ENCODE results near the gene USP53. TPM values are rescaled to one million over a fixed set of nuclear protein-coding genes. Genes with fewer than 3 reads are reported as not detected.
"Not testable (repeated sequence)": the region's sequence is repeated elsewhere in the genome, so short reads cannot be mapped to it uniquely, and the experiment has no call there.

Gene USP53
- total RNA-seq, result 10 to 100 TPM; 11.3 to 12.6 TPM

DNA sequence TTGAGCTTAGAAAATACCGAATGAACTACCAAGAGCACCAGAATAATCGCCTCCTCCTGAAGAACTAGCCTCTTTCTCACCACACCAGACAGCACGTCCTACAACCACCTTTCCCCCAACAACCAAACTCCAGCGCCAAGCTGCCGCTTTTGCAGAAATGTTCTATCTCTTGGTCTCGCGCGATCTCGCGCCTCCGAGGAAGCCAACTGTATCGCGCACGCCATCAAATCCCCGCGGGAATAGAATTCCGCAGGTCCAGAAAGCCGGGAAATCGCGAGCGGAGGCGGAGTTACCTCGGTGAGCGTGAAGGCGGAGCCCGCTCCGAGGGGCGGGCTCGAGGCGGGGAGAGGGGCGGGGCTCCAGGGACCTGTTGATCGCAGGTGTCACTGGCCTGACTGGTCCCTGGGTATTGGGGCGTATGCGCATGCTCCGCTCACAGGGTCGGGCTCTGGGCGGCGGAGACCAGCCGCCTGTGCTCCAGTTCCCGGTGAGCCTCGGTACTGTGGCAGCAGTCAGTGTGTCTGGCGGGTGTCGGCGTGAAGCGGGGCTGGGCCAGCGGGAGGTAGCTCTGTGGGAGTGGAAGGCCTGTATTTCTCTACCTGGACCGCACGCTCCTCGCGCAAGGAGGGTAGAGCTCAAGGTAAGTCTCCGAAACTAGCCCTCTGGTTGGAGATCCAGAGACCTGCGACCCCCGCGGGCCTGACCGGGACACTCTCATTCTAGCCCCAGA is at the start of gene USP53:
USP53 (plus strand) TSS at position 480 of the 730 bp plus-strand sequence. CDS start 27,047 bp downstream, outside the sequence.
- DNase-seq (peak; percentile 97), ATAC-seq (replicated peaks in 1 of 2) (peak; percentile 89 to 90)
- H3K4me1 Mint-ChIP-seq (ENCODE audit: low read depth), result peaks cover 47% of the 10 kb centered on the region
- H3K27me3 Mint-ChIP-seq (ENCODE audit: low read depth), result no peaks in the 10 kb centered on the region
- no peaks in the 10 kb centered on the region for H3K9me3 Mint-ChIP-seq
- peaks cover 1 to 3% of the 10 kb centered on the region in 2 donors for H3K36me3 Mint-ChIP-seq (ENCODE audit: insufficient read depth in 2 of 2)
- H3K4me3 Mint-ChIP-seq, result peak within 1 kb of the TSS; percentile 87 to 96
- H3K27ac Mint-ChIP-seq, result peak within 1 kb of the TSS; percentile 93

DNA sequence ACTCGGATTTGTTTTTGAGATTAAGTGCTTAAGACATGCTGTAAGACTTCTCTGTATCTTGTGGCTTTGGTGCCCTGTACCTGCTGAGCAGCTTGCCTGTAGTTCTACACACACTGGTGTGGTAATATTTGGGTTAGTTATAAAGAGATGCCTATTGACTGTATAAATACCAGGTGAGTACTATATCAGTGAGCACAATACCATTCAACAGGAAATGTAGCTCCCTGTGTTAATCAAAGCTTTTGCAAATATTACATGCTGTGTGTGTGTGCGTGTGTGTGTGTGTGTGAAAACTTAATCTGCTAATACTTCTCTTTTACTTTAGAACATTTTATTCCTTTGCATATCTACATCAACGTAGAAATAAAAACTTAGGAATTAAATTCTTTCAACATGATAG is 46.7 kb upstream of the USP53 start:
- no peaks in the 10 kb centered on the region for H3K4me1 Mint-ChIP-seq (ENCODE audit: low read depth)
- H3K27ac Mint-ChIP-seq, result no peak overlapping the region
- H3K4me3 Mint-ChIP-seq, result no peak overlapping the region
- no peak for DNase-seq
- H3K9me3 Mint-ChIP-seq, result peaks cover 0 to 3% of the 10 kb centered on the region in 2 donors
- peaks cover 13% of the 10 kb centered on the region for H3K27me3 Mint-ChIP-seq (ENCODE audit: low read depth)
- no peaks in the 10 kb centered on the region for H3K36me3 Mint-ChIP-seq (ENCODE audit: insufficient read depth in 2 of 2)
- ATAC-seq (replicated peaks in 1 of 2), result no peak

DNA sequence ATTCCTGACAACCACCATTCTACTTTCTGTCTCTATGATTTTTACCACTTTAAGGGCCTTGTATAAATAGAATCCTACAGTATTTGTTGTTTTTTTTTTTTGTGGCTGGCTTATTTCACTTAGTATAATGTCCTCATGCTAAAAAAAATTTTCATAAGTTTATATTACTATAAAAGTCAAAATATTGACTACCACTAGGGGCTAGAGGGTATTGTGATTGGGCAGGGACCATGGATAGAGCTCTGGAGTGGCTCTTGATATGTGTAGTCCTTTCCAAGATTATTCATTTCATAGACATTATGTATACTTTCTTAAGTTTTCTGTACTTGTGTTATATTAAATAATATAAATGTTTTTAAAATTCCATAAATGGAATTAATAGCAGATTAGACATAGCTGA is 42.3 kb upstream of the USP53 start:
- no peak overlapping the region for H3K4me3 Mint-ChIP-seq
- H3K4me1 Mint-ChIP-seq (ENCODE audit: low read depth), result peaks cover 8% of the 10 kb centered on the region
- no peak overlapping the region for H3K27ac Mint-ChIP-seq
- ATAC-seq (replicated peaks in 1 of 2) (no peak), DNase-seq (no peak)
- H3K36me3 Mint-ChIP-seq (ENCODE audit: insufficient read depth in 2 of 2), result no peaks in the 10 kb centered on the region
- no peaks in the 10 kb centered on the region for H3K27me3 Mint-ChIP-seq (ENCODE audit: low read depth)
- H3K9me3 Mint-ChIP-seq, result peaks cover 0 to 3% of the 10 kb centered on the region in 2 donors

DNA sequence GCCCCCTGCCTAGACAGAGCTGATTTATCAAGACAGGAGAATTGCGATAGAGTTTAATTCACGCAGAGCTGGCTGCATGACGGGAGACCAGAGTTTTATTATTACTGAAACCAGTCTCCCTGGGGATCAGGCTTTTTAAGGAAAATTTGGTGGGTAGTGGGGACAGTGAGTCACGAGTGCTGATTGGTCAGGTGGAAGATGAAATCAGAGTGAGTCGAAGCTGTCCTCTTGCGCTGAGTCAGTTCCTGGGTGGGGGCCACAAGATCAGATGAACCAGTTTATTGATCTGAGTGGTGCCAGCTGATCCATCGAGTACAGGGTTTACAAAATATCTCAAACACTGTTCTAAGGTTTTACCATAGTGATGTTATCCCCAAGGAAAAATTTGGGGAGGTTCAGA is 40.3 kb upstream of the USP53 start:
- H3K4me3 Mint-ChIP-seq, result no peak overlapping the region
- peak in 1 of 2 donors; percentile 56 for ATAC-seq (replicated peaks in 1 of 2)
- no peak for DNase-seq

DNA sequence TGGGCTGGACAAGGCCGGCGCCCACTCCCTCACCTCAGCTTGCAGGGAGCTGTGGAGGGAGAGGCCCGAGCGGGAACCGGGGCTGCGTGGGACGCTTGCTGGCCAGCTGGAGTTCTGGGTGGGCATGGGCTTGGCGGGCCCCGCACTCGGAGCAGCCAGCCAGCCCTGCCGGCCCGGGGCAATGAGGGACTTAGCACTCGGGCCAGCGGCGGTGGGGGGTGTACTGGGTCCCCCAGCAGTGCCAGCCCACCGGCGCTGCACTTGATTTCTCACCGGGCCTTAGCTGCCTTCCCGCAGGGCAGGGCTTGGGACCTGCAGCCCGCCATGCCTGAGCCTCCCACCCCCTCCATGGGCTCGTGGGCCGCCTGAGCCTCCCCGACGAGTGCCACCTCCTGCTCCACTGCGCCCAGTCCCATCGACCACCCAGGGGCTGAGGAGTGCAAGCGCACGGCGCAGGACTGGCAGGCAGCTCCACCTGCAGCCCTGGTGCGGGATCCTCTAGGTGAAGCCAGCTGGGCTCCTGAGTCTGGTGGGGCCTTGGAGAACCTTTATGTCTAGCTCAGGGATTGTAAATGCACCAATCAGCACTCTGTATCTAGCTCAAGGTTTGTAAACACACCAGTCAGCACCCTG is 38.7 kb upstream of the USP53 start:
- H3K9me3 Mint-ChIP-seq; H3K36me3 Mint-ChIP-seq (ENCODE audit: insufficient read depth in 2 of 2); DNase-seq; H3K27ac Mint-ChIP-seq; H3K4me3 Mint-ChIP-seq; H3K4me1 Mint-ChIP-seq (ENCODE audit: low read depth); ATAC-seq (replicated peaks in 1 of 2): not testable (repeated sequence)
- peaks cover 15% of the 10 kb centered on the region for H3K27me3 Mint-ChIP-seq (ENCODE audit: low read depth)

More for the DNA sequence above, 40.3 kb upstream of the USP53 start:
- Mint-ChIP-seq H3K27me3 (ENCODE audit: low read depth) (peaks cover 3% of the 10 kb centered on the region), H3K36me3 (ENCODE audit: insufficient read depth in 2 of 2) (no peaks in the 10 kb centered on the region), H3K9me3 (no peaks in the 10 kb centered on the region), H3K27ac (no peak overlapping the region), H3K4me1 (ENCODE audit: low read depth) (peaks cover 8% of the 10 kb centered on the region)

DNA sequence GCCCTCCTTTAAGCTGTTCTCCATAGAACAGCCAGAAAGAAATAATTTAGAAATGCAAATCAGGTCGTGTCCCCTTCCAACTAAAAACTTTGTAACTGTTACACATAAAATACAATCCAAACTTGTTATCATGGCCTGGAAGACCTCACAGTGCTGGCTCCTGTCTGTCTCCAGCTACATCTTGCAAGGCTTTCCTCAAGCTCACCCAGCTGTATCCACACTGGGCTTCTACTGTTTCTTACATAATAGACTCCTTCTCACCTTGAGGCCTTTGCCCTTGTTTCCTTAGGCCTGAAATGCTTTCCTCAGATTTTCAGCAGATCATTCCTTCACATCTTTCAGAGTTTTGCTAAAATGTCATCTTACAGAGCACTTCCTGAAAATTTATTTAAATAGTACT is 33.5 kb upstream of the USP53 start:
- Mint-ChIP-seq H3K9me3 (no peaks in the 10 kb centered on the region), H3K4me3 (no peak overlapping the region), H3K36me3 (ENCODE audit: insufficient read depth in 2 of 2) (no peaks in the 10 kb centered on the region), H3K4me1 (ENCODE audit: low read depth) (no peaks in the 10 kb centered on the region), H3K27ac (no peak overlapping the region), H3K27me3 (ENCODE audit: low read depth) (peaks cover 19% of the 10 kb centered on the region)
- ATAC-seq (replicated peaks in 1 of 2), result no peak
- DNase-seq, result no peak

DNA sequence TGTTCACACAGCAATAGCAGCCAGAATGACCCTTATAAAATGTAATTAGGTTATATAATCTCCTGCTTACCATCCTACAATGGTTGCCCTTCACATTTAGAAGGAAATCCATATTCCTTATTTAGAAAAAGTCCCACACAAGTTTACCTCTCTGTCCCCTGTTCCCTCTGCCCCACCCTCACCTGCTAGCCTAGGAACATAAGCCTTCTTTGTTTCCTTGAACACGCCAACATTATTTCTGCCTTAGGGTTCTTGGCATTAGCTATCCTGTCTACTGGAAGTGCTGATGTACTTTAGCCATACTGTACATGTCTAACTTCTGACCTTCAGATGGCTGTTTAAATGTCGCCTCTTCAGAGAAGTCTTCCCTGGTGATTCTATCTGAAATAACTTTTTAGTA is 28.4 kb upstream of the USP53 start:
- H3K4me1 Mint-ChIP-seq (ENCODE audit: low read depth), result no peaks in the 10 kb centered on the region
- H3K9me3 Mint-ChIP-seq, result no peaks in the 10 kb centered on the region
- H3K27me3 Mint-ChIP-seq (ENCODE audit: low read depth), result peaks cover under 1% of the 10 kb centered on the region
- ATAC-seq (replicated peaks in 1 of 2), result no peak
- no peak overlapping the region for H3K27ac Mint-ChIP-seq
- H3K4me3 Mint-ChIP-seq, result no peak overlapping the region
- no peaks in the 10 kb centered on the region for H3K36me3 Mint-ChIP-seq (ENCODE audit: insufficient read depth in 2 of 2)
- no peak for DNase-seq

DNA sequence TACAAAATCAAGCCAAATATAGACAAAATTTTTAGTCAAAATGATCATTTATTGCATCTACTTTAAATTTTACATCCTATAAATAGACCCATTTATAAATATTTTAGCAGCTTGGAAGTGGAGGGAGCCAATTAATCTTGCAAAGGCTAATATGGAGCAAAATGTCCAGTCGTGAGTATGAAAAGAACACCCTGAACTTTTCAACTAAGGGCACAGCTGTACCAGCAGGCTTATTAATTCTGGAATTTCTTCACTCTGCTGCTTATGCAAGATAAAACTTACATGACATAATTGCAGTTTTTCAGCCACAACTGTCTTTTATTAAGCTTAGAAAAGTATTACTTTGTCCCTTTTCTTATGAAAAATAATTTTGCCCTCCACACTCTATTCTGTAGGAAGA is 22.9 kb upstream of the USP53 start:
- H3K4me3 Mint-ChIP-seq, result no peak overlapping the region
- no peak overlapping the region for H3K27ac Mint-ChIP-seq
- H3K4me1 Mint-ChIP-seq (ENCODE audit: low read depth), result no peaks in the 10 kb centered on the region
- no peaks in the 10 kb centered on the region for H3K36me3 Mint-ChIP-seq (ENCODE audit: insufficient read depth in 2 of 2)
- no peaks in the 10 kb centered on the region for H3K27me3 Mint-ChIP-seq (ENCODE audit: low read depth)
- H3K9me3 Mint-ChIP-seq, result no peaks in the 10 kb centered on the region
- DNase-seq, result no peak
- no peak for ATAC-seq (replicated peaks in 1 of 2)

DNA sequence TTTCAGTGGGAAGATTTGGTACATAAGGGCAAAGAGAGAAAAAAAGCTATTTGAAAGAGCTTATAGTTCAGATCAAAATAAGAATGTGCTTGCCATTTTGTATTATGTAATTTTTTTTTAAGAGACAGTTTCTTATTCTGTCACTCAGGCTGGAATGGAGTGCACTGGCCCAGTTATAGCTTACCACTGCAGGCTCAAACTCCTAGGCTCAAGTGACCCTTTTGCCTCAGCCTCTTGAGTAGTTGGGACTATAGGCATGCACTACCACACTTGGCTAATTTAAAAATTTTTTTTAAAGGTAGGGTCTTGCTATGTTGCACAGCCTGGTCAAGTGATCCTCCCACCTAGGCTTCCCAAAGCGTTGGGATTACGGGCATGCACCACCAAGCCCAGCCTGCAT is 22.2 kb upstream of the USP53 start:
- no peak for DNase-seq
- no peak for ATAC-seq (replicated peaks in 1 of 2)
- Mint-ChIP-seq H3K4me1 (ENCODE audit: low read depth) (no peaks in the 10 kb centered on the region), H3K36me3 (ENCODE audit: insufficient read depth in 2 of 2) (no peaks in the 10 kb centered on the region), H3K4me3 (no peak overlapping the region), H3K27ac (no peak overlapping the region), H3K27me3 (ENCODE audit: low read depth) (no peaks in the 10 kb centered on the region), H3K9me3 (no peaks in the 10 kb centered on the region)

DNA sequence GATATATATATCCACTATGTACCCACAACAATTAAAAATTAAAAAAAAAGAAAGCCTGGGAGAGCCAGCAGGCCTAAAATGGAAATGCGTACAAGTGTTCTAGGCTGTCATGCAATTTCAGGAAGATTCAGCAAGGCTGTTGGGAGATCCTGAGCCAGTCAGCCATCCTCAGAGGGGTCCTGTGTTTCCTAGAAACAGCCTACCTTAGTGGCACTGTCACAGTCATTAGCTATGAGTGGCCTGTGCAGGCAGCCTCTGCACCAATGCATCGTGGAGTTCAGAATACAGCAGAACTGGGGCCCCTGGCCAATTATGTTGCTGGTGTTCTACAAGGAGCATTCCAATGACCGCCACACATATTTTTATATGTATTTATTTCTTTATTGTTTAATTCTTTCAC is 21.0 kb upstream of the USP53 start:
- H3K36me3 Mint-ChIP-seq (ENCODE audit: insufficient read depth in 2 of 2), result no peaks in the 10 kb centered on the region
- H3K27me3 Mint-ChIP-seq (ENCODE audit: low read depth), result no peaks in the 10 kb centered on the region
- H3K27ac Mint-ChIP-seq, result no peak overlapping the region
- no peak overlapping the region for H3K4me3 Mint-ChIP-seq
- H3K4me1 Mint-ChIP-seq (ENCODE audit: low read depth), result no peaks in the 10 kb centered on the region
- ATAC-seq (replicated peaks in 1 of 2), result no peak
- no peak for DNase-seq
- peaks cover 0 to 2% of the 10 kb centered on the region in 2 donors for H3K9me3 Mint-ChIP-seq

DNA sequence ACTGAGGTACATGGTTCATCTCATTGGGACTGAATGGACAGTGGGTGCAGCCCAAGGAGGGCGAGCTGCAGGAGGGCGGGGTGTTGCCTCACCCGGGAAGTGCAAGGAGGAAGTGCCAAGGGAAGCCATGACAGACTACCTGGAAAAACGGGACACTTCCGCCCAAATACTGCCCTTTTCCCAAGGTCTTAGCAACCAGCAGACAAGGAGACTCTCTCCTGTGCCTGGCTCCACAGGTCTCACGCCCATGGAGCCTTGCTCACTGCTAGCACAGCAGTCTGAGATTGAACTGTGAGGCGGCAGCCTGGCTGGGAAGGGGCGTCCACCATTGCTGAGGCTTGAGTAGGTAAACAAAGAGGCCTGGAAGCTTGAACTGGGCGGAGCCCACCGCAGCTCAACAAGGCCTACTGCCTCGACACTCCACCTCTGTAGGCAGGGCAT is 14.7 kb upstream of the USP53 start:
- Mint-ChIP-seq H3K4me3 (no peak overlapping the region), H3K27ac (no peak overlapping the region), H3K4me1 (ENCODE audit: low read depth) (no peaks in the 10 kb centered on the region), H3K9me3 (peaks cover 7% of the 10 kb centered on the region in 2 donors), H3K27me3 (ENCODE audit: low read depth) (peaks cover 25% of the 10 kb centered on the region), H3K36me3 (ENCODE audit: insufficient read depth in 2 of 2) (peaks cover 3 to 6% of the 10 kb centered on the region in 2 donors)
- no peak for ATAC-seq (replicated peaks in 1 of 2)
- no peak for DNase-seq

DNA sequence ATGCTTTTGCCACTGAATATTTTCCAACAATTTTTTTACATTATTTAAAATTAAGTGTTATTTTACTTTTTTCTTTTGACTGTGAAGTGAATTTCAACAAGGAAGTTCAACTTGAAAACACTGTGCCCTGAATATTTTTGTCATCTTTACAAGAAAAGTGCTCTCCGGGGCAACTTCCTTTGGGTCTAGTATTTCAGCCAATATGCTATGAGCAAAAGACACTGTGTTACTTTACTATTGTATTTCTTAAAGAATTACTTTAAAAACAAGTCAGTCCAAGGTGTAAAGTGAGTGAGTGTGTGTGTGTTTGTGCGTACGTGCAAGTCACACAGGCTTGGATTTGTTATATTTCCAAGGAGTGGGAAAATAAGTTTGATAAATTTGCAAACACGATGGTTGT is 7.6 kb upstream of the USP53 start:
- H3K36me3 Mint-ChIP-seq (ENCODE audit: insufficient read depth in 2 of 2), result no peaks in the 10 kb centered on the region
- DNase-seq, result no peak
- H3K27me3 Mint-ChIP-seq (ENCODE audit: low read depth), result peaks cover 26% of the 10 kb centered on the region
- peaks cover 21% of the 10 kb centered on the region for H3K4me1 Mint-ChIP-seq (ENCODE audit: low read depth)
- H3K4me3 Mint-ChIP-seq, result no peak overlapping the region
- H3K27ac Mint-ChIP-seq, result no peak overlapping the region
- no peak for ATAC-seq (replicated peaks in 1 of 2)
- peaks cover 3 to 4% of the 10 kb centered on the region in 2 donors for H3K9me3 Mint-ChIP-seq

DNA sequence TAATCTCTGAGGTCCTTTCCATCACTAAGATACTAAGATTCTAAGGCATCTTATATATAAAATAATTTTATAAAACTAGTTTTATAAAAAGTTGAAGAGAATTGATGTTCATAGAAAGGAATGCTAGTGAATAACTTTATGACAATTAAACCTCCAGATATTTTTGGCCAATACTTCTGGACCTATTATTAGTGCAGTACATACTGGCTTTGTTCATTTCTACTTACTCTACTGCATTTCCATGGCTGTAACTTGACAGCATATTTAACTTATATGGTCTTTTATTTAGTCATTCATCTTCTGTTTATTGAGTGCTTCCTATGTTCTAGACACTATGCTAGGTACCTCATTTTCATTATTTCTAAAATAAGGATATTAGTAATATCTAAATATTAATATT is 6.8 kb upstream of the USP53 start:
- Mint-ChIP-seq H3K36me3 (ENCODE audit: insufficient read depth in 2 of 2) (no peaks in the 10 kb centered on the region), H3K27ac (no peak overlapping the region), H3K4me1 (ENCODE audit: low read depth) (peaks cover 26% of the 10 kb centered on the region), H3K9me3 (peaks cover 0 to 3% of the 10 kb centered on the region in 2 donors), H3K4me3 (no peak overlapping the region), H3K27me3 (ENCODE audit: low read depth) (peaks cover 20% of the 10 kb centered on the region)
- DNase-seq, result no peak
- no peak for ATAC-seq (replicated peaks in 1 of 2)
